Amygdala (tissue), 56 donors: Measurements from ENCODE around the gene MCL1.
"Not testable (repeated sequence)": the region's sequence is repeated elsewhere in the genome, so short reads cannot be mapped to it uniquely, and the experiment has no call there.

Source experiments
- DNase-seq, 56 donors: peaks; one replicate each; lab custom pipeline; 2025; lab: John Stamatoyannopoulos, UW

Gene MCL1

DNA sequence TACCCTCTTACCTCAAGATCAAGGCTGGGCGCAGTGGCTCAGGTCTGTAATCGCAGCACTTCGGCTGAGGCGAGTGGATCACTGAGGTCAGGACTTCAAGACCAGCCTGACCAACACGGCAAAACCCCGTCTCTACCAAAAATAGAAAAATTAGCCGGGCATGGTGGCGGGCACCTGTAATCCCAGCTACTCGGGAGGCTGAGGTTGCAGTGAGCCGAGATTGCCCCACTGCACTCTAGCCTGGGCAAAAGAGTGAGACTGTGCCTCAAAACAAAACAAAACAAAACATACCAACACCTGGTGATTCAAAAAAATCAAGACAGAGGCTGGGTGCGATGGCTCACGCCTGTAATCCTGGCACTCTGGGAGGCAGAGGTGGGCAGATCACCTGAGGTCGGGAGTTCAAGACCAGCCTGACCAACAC, 5.8 kb downstream of the MCL1 start:
- DNase-seq: not testable (repeated sequence)

DNA sequence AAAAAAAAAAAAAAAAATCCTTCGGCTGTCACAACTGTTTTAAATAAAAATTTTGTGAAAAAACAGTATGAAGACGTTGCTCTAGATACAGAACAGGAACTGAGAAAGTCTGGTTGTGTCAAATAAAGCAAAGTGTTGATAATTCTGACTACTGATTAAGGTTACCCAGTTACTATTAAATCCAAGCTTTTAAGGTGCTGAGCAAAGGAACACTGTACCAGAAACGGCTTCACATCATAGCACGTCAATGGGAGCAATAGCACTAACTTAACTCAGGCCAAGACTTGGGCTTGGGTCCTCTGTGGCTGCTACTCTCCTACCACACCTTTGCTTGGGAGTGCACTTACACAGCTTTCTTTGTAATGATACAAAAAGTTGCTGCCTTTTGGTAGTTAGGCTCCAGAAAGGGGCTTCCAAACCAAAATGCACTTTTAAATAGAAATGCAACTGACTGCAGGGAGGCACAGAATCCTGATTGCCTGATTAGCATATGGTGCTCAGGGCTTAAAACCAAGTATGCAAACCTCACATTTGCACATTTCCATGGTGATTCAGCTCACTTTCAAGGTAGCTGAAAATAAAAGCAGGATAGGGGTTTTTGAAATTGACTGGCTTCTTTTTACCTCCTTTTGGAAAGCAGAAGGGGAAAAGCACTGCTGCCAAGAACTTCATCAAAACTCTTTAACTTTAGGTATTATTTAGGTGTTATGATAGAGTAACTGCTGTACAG, 6.3 kb downstream of the MCL1 start:
- no peak for DNase-seq

DNA sequence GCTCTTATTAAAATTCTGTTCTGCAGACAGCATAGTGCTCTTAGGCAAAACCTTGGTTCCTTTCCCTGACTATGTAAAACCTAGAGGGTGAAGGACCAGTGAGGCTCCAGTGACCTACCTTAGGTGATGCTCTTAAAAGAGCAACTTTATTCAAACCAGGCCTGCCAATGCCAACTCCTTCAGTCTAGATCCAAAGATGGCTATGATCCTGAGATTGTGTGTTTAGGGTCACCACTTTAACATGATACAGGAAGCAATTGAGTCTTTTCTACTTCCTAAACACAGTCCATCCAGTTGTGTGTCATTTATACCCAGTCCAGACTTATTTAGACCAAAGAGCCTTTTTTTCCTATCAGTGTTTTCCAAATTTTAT, 10.8 kb downstream of the MCL1 start:
- no peak for DNase-seq

DNA sequence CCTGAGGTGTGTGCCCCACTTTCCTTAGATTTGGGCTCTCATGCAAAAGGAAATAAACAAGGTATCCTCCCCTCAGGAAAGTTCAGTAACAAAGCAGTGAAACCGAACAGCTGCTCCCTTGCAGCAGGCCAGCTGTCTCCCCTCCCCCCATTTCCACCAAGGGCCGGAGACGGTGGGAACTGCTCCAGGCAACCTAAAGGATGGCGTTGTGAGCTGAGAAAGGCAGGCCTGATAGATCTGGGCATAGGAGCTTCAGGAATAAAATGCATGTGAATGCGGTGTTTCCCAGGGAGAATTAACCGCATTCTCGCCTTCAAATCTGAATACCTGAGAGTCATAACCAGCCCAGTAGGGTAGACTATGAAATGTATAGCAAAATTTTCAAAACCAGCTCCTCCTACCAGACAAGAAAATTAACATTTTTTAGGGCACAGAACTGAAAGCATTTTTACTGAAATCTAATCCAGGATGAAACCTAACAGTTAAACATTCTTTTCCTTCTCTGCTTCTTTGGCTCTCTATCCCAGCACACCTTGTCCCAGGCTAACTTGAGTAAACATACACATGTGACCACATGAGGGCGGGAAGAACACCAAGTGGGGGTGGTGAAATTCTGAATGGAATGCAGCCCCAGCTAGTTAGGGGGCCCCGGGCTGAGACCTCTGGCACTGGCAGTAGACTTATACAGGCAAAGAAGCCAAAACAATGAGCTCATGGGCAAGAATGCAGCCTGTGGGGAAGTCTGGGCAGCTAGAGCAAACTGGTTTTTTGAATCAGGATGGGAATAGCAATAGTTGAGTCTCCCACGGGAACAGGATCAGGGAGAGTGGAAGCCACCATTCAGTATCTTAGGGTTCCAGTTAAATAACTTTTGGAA, 11.5 kb downstream of the MCL1 start:
- DNase-seq: peak in 36 of 56 donors; percentile 14 to 83 (median 54)

DNA sequence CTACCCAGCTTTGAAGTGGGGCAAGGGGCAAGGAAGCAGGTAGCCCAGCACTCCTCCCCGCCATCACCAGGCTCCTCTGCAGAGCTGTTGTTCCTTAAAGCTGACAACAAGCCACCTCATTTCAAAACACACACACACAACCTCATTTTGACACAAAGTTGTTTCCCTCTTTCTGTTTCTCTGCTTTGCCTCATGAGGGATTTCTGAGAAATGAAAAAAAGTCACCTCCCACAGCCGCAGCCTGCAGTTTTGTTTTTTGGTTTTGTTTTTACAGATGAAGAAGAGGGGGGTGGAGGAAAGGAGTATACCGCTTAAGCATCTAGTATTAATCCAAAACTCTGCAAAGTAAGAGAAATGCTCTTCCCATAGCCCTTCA, 12.1 kb downstream of the MCL1 start:
- DNase-seq: no peak

DNA sequence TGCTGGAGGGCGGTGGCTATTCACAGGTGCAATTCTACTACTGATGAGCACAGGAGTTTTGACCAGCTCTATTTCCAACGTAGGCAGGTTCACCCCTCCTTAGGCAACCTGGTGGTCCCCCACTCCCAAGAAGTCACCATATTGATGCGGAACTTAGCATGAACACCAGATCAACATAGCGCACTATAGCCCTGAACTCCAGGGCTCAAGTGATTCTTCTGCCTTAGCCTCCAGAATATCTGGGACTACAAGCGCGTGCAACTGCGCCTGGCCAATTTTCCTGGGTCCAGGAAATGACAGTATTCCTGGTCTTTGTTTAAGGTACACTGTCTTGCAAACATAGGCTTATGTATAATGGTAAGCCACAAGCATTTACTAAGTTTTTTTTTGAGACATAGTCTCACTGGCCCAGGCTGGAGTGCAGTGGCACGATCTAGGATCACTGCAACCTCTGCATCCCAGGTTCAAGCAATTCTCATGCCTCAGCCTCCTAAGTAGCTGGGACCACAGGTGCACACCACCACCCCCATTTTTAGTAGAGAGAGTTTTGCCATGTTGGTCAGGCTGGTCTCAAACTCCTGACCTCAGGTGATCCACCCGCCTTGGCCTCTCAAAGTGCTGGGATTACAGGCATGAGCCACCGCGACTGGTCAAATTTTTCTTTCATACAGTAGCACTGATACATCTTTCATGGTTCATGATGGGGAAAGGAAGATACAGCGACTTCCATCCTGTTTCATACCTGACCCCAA, 12.6 kb downstream of the MCL1 start:
- no peak for DNase-seq

DNA sequence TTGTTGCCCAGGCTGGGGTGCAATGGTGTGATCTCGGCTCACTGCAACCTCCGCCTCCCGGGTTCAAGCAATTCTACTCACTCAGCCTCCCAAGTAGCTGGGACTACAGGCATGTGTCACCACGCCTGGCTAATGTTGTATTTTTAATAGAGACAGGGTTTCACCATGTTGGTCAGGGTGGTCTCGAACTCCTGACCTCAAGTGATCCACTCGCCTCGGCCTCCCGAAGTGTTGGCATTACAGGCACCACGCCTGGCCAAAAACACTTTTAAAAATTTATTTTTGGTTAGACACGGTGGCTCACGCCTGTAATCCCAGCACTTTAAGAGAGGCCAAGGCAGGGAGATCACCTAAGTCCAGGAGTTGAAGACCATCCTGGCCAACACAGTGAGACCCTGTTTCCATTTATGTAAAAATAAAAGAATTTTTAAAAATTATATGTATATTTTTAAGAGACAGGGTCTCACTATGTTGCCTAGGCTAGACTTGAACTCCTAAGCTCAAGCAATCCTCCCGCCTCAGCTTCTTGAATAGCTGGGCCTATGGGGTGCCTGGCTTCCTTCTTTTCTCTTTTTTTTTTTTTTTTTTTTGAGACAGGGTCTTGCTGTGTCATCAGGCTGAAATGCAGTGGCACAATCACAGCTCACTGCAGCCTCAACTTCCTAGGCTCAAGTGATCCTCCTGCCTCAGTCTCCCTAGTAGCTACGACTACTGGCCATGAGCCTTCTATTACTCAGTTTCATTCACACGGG, 14.0 kb downstream of the MCL1 start:
- not testable (repeated sequence) for DNase-seq

DNA sequence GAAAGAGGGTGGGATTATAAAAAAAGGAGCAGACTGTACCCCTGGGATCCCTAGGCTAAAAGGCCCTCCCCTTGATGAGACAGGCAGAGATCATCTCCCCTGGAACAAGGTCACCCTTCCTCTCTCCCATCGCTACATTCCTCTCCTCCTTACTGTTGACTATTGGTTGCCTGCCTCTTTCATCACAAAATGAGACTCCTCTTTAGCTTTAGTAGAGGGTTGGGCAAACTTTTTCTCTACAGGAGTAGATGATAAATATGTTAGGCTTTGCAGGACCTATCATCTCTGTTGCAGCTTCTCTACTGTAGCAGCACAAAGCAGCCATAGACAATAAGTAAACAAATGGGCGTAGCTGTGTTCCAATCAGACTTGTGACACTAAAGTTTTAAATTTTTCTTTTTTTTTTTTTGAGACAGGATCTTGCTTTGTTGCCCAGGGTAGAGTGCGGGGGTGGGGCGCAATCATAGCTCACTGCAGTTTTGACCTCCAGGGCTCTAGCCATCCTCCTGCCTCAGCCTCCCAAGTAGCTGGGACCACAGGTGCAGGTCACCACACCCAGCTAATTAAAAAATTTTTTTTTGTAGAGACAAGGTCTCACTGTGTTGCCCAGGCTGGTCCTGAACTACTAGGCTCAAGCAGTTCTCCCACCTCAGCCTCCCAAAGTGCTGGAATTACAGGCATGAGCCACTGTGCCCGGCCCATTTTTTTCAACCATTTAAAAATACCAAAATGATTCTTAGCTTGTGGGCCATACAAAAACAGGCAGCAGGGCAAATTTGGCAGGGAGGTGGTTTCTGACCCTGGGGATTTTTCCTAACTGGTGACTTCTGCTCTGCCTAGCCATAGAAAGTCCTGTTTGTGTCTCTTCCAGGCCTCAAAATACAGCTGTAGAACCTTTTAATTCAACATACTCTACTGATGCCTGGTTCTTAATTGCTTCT, 15.1 kb downstream of the MCL1 start:
- DNase-seq: no peak

DNA sequence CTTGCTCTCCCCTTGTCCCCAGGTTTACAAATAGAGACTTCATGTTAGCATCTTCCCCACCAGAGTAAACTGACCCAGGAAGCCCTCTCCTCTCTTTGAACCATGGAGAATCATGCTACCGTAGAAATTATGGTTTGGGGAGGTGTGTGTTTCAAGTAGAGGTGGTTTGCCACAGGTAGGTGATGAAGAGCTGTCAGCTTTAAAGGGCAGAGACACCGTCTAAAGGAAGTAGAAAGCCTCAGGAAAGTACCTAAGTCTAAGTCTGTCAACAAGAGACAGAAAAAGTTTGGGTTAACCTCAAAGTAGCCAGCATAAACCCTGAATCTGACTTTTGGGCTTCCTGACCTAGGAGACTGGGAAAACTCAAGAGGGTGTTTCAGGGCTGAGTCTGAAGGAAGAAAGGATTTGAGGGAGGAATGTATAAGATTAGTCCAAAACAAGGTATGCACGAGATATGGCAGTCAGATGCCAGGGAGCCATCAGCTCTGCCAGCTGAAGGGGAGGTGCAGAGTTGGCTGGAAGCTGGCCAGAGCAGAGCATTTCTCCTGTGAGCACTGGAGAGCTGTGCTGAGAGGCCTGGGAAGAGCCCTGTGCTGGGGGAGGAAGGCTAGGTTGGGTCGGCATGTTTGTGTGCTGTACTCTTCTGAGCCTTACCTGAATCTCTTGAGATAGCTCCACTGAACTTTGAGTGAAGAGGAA, 15.9 kb downstream of the MCL1 start:
- peak in 1 of 56 donors; percentile 14 for DNase-seq

DNA sequence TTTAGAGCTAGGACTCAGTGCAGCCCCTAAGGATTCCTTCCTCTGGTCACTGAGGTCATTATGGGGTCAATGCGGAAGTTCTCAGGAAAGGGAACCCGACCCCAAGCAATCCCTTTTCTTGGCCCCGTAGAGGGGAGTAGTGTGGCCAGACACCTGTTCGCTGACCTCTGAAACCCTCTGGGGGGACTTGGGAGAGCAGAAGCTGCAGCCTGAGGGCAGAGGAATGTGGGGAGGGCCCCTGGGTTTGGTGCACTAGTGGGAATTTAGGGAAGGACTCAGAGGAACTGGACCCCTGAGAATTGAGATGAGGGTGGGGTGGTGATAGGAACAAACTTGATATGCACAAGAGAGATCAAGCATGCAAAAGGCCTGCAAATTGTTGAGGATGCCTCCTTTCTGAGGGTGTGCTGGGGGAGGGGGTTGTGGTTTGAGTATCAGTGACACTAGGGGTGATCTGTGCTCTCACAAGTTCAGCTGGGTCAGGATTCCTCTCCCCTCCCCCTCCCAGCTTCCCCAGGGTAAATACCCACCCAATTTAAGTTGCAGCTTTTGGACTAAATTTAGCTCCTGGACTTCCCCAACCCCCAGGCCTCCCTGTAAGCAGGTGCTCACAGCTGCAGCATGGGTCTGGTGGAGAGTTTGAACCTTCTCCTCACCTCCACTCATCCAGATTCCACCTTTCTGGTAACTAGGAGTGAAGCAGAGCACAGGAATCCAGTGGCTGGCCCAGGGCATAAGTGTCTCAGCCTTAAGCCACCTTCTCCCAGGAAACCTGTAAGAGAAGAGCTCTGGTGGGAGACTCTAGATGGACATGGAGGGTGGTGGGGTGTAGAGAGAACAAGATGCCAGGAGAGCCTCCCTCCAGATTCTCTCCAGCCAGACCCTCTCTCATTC, 16.7 kb downstream of the MCL1 start:
- DNase-seq: no peak

DNA sequence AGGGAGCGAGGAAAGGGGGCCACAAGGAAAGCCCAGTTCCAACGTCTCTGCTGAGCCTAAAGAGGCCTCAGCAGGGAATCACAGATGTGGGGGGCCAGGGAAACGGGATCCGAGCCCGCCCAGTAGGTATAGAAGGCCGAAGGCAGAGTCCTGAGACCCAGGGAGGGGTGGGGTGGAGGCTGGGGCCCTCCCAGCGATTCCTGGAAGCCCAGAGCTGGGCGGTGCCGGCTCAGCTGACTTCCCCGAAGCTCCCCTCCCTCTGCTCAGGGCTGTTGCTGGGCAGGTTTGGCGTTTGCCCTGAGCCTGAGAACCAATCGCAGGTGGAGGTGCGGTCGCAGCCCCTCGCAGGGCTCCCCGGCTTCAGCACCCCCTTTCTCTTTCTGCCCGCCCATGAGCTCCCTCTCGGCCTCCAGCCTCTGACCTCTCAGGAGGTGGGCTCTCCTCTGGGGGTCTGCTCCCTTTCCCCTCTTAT, 17.4 kb downstream of the MCL1 start:
- peak in 46 of 56 donors; percentile 17 to 75 (median 54) for DNase-seq

DNA sequence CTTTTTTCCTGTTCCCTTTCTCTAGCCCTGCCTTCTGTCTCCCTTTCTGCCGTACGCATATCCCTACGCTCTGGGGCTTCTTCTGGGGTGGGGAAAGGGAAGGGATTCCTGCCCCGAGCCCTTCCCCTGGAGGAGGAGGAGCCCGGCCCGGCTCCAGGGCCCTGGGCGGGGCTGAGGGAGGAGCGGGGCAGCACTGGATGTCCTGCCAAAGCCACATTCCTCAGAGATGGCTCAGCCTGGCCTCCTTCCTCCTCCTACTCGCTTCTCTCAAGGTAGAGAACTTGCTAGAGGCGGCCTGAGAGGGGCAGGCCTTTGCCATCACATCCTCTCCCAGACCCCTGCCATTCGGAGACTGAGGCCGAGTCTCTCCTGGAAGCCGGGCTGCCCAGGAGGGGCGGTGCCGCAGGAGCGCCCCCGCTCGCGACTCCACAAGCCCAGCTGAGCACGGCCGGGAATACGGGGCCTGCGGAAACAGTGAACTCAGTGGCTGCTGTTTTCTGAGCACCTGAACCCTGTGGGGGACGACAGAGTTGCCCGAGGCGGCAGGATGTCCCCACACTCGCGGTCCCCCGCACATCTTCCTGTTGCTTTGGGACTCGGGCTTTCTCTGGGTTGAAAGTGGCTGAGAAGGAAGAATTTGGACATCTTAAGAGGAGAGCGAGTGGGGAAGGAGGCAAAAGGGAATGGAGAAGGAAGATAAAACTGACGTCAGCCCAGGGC, 18.0 kb downstream of the MCL1 start:
- peak in 52 of 56 donors; percentile 48 to 90 (median 76) for DNase-seq

DNA sequence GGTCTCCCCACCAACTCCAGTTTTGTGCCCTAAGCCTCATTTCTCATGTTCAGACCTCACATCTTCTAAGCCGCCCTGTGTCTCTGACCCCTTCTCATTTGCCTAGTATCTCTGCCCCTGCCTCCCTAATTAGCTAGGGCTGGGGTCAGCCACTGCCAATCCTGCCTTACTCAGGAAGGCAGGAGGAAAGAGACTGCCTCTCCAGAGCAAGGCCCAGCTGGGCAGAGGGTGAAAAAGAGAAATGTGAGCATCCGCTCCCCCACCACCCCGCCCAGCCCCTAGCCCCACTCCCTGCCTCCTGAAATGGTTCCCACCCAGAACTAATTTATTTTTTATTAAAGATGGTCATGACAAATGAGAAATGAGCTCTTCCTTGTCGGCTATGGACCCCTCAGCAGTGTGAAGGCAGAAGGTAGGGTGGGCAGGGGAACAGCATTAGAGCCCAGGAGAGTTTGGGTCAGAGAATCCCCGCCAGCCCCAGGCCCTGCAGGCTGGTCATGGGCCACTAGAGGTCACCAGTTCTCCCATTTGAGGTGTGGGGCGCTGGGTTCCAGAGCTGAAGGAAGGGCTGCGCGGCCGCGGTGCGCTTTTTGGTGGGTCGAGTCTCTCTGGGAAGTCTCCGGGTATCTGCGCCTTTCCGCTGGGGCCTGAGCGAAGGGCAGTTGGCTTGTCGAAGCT, 18.7 kb downstream of the MCL1 start:
- DNase-seq: peak in 44 of 56 donors; percentile 46 to 88 (median 74)

DNA sequence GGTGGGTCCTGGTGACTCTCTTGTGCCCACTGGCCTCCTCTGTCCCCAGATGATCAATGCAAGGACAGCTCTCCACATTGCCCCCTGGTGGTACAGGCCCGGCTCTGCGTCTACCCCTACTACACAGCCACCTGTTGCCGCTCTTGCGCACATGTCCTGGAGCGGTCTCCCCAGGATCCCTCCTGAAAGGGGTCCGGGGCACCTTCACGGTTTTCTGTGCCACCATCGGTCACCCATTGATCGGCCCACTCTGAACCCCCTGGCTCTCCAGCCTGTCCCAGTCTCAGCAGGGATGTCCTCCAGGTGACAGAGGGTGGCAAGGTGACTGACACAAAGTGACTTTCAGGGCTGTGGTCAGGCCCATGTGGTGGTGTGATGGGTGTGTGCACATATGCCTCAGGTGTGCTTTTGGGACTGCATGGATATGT, 19.4 kb downstream of the MCL1 start:
- peak in 37 of 56 donors; percentile 10 to 68 (median 35) for DNase-seq

DNA sequence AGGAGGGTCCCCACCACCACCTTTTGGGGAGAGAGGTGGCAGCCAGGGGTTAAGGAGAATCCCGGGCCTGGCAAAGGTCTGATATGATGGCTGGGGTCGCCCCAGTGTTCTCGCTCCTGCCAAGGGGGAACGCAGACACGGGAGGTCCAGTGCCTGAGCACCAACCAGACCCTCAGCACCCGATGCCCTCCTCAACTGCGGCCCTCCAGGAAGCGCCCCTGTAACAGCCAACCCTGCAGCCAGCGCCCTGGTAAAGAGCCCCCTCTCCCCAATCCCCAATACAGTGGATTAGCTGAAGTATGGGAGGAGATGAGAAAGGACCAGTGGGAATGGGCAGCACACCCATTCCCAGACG, 19.8 kb downstream of the MCL1 start:
- DNase-seq: no peak
